ENCODE data around the gene DNAH9.

DNA sequence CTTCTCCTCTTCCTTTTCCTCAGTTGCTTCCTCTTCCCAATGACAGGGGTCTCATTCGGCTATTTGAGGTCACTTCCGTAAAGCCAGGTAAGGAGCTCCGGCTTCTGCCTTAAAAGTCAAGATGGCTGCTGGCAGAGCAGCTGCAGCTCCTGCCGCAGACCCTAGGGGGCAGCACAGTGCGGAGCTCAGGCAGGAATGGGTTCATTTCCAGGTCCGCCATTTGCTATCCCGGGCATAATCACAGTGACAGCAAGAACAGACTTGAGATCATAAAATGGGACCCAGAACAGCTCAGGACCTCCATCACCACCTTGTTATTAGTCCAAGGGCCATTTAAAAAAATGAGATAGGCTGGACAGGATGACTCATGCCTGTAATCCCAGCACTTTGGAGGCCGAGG is 199.5 kb downstream of the DNAH9 start:
- TF ChIP-seq POLR2AphosphoS5 (IDR thresholded peaks at IDR 0.05) (no peak), POLR2A (IDR thresholded peaks at IDR 0.05) (no peak)
- TF ChIP-seq, protein P1, sequence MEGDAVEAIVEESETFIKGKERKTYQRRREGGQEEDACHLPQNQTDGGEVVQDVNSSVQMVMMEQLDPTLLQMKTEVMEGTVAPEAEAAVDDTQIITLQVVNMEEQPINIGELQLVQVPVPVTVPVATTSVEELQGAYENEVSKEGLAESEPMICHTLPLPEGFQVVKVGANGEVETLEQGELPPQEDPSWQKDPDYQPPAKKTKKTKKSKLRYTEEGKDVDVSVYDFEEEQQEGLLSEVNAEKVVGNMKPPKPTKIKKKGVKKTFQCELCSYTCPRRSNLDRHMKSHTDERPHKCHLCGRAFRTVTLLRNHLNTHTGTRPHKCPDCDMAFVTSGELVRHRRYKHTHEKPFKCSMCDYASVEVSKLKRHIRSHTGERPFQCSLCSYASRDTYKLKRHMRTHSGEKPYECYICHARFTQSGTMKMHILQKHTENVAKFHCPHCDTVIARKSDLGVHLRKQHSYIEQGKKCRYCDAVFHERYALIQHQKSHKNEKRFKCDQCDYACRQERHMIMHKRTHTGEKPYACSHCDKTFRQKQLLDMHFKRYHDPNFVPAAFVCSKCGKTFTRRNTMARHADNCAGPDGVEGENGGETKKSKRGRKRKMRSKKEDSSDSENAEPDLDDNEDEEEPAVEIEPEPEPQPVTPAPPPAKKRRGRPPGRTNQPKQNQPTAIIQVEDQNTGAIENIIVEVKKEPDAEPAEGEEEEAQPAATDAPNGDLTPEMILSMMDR (IDR thresholded peaks at IDR 0.05): no peak
